ENCODE results near the gene FADD. TPM values are rescaled to one million over a fixed set of nuclear protein-coding genes. Genes with fewer than 3 reads are reported as not detected.
"Not testable (repeated sequence)": the region's sequence is repeated elsewhere in the genome, so short reads cannot be mapped to it uniquely, and the experiment has no call there.

FADD gene
- total RNA-seq, 1 experiment from 2014 or later, result 36.0 TPM

GRCh38 chr11:70204466-70204799 lies 1.3 kb downstream of the FADD start:
- no peak for DNase-seq (ENCODE audit: low read depth)

GRCh38 chr11:70205049-70205725 lies 2.1 kb downstream of the FADD start:
- peak; percentile 29 for DNase-seq (ENCODE audit: low read depth)

- no peak for DNase-seq (ENCODE audit: low read depth)
Measured at GRCh38 chr11:70205766-70206165, 2.7 kb downstream of the FADD start.

- no peak for DNase-seq (ENCODE audit: low read depth)
Measured at GRCh38 chr11:70206226-70206981, 3.3 kb downstream of the FADD start.

GRCh38 chr11:70206982-70207376 lies 3.9 kb downstream of the FADD start:
- DNase-seq (ENCODE audit: low read depth), result no peak

- DNase-seq (ENCODE audit: low read depth), result no peak
Measured at GRCh38 chr11:70207531-70208131, 4.5 kb downstream of the FADD start.

GRCh38 chr11:70209391-70209912 lies 6.4 kb downstream of the FADD start:
- DNase-seq (ENCODE audit: low read depth), result no peak

- DNase-seq (ENCODE audit: low read depth), result peak; percentile 52
Measured at GRCh38 chr11:70210051-70210501, 7.0 kb downstream of the FADD start.

GRCh38 chr11:70210530-70210929 lies 7.4 kb downstream of the FADD start:
- DNase-seq (ENCODE audit: low read depth), result peak; percentile 32

GRCh38 chr11:70212227-70212811 lies 9.2 kb downstream of the FADD start:
- no peak for DNase-seq (ENCODE audit: low read depth)

- not testable (repeated sequence) for DNase-seq (ENCODE audit: low read depth)
Measured at GRCh38 chr11:70217388-70217787, 14.3 kb downstream of the FADD start.

GRCh38 chr11:70218076-70218475 lies 15.0 kb downstream of the FADD start:
- not testable (repeated sequence) for DNase-seq (ENCODE audit: low read depth)

- DNase-seq (ENCODE audit: low read depth), result no peak
Measured at GRCh38 chr11:70220136-70220535, 17.0 kb downstream of the FADD start.

- DNase-seq (ENCODE audit: low read depth), result no peak
Measured at GRCh38 chr11:70220920-70221319, 17.8 kb downstream of the FADD start.

GRCh38 chr11:70225681-70226177 lies 22.6 kb downstream of the FADD start:
- no peak for DNase-seq (ENCODE audit: low read depth)

- no peak for DNase-seq (ENCODE audit: low read depth)
Measured at GRCh38 chr11:70226183-70226582, 23.1 kb downstream of the FADD start.

GRCh38 chr11:70226967-70227366 lies 23.9 kb downstream of the FADD start:
- no peak for DNase-seq (ENCODE audit: low read depth)

- no peak for DNase-seq (ENCODE audit: low read depth)
Measured at GRCh38 chr11:70229737-70230136, 26.6 kb downstream of the FADD start.

GRCh38 chr11:70230151-70230839 lies 27.2 kb downstream of the FADD start:
- DNase-seq (ENCODE audit: low read depth), result no peak

- DNase-seq (ENCODE audit: low read depth), result no peak
Measured at GRCh38 chr11:70230840-70231710, 28.0 kb downstream of the FADD start.

GRCh38 chr11:70233034-70233433 lies 29.9 kb downstream of the FADD start:
- DNase-seq (ENCODE audit: low read depth), result no peak

All from RPMI7951 (cell line).